Measurements from ENCODE around the gene TEX29.

GRCh38 chr13:111372651-111373425 is 52.4 kb downstream of the TEX29 start:
- TF ChIP-seq MAX (IDR thresholded peaks at IDR 0.05; ENCODE audit: low read depth, low read length) (no peak), POLR2A (IDR thresholded peaks at IDR 0.05; ENCODE audit: extremely low read depth, insufficient read length) (no peak), CTCF (IDR thresholded peaks at IDR 0.05; ENCODE audit: low read depth, low read length) (no peak)

Data from NB4 (cell line).